NT2/D1 (cell line): ENCODE results near the gene NLGN1.

Experiments
- SUZ12 ChIP-seq: IDR thresholded peaks from 2 replicates; pipeline ENCODE4 v1.6.1; 2011; ENCODE audit not compliant: insufficient read length, insufficient read depth; ENCODE audit errors: extremely low read depth
- YY1 ChIP-seq: IDR thresholded peaks from 2 replicates; pipeline ENCODE4 v1.6.1; 2011; ENCODE audit not compliant: insufficient read length, insufficient read depth
- ZNF274 ChIP-seq: IDR thresholded peaks from 2 replicates; pipeline ENCODE4 v1.6.1; 2011; ENCODE audit warnings: mild to moderate bottlenecking, low read depth, low read length

DNA sequence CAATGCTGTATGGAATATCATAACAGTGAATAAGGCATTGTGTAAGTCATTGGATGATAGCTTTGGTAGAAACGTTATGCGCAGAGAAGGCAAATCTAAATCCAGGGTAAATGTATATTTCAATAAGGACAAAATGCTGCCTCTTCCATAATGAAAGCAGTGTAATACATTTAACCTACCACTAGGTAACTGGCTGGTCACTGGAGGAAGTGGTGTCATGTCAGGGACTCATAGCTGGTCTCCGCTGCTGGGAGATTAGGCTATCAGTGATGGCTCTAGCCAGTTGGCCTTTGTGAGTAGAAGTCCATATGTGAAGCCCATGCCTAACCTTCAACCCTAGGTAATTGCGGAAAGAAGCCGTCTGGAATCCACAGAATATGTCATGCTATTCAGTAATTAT, 140.9 kb downstream of the NLGN1 start:
- TF ChIP-seq YY1, result no peak
- TF ChIP-seq ZNF274, result no peak
- no peak for TF ChIP-seq SUZ12
